ENCODE data around the gene VMAC.

The VMAC gene

GRCh38 chr19:5905114-5905778 lies 574 bp downstream of the VMAC start:
- no peak for DNase-seq (ENCODE audit: low spot score)

- no peak for DNase-seq (ENCODE audit: low spot score)
These were observed 2.6 kb downstream of the VMAC start for GRCh38 chr19:5907241-5907640.

- DNase-seq (ENCODE audit: low spot score) = no peak
These were observed 4.2 kb downstream of the VMAC start for GRCh38 chr19:5908773-5909442.

- DNase-seq (ENCODE audit: low spot score) = no peak
These were observed 5.9 kb downstream of the VMAC start for GRCh38 chr19:5910638-5910907.

- no peak for DNase-seq (ENCODE audit: low spot score)
These were observed 6.7 kb downstream of the VMAC start for GRCh38 chr19:5911366-5911765.

GRCh38 chr19:5913739-5914357 lies 9.2 kb downstream of the VMAC start, which contains the start of gene CAPS:
CAPS (plus strand) TSS chr19:5914254; CDS start chr19:5914407, 153 bp downstream.
- DNase-seq (ENCODE audit: low spot score) = no peak

- no peak for DNase-seq (ENCODE audit: low spot score)
These were observed 9.7 kb downstream of the VMAC start for GRCh38 chr19:5914358-5914774.

- no peak for DNase-seq (ENCODE audit: low spot score)
These were observed 10.5 kb downstream of the VMAC start for GRCh38 chr19:5914946-5915781.

GRCh38 chr19:5915782-5916165 lies 11.1 kb downstream of the VMAC start:
- no peak for DNase-seq (ENCODE audit: low spot score)

- no peak for DNase-seq (ENCODE audit: low spot score)
These were observed 11.6 kb downstream of the VMAC start for GRCh38 chr19:5916181-5916708.

GRCh38 chr19:5917431-5918107 lies 12.9 kb downstream of the VMAC start:
- DNase-seq (ENCODE audit: low spot score) = no peak

- DNase-seq (ENCODE audit: low spot score) = no peak
These were observed 13.9 kb downstream of the VMAC start for GRCh38 chr19:5918463-5919079.

GRCh38 chr19:5921516-5922160 lies 17.0 kb downstream of the VMAC start:
- no peak for DNase-seq (ENCODE audit: low spot score)

GRCh38 chr19:5922161-5922545 lies 17.5 kb downstream of the VMAC start:
- no peak for DNase-seq (ENCODE audit: low spot score)

- no peak for DNase-seq (ENCODE audit: low spot score)
These were observed 18.7 kb downstream of the VMAC start for GRCh38 chr19:5923356-5923755.

GRCh38 chr19:5925830-5926427 lies 21.3 kb downstream of the VMAC start:
- DNase-seq (ENCODE audit: low spot score) = no peak

- DNase-seq (ENCODE audit: low spot score) = no peak
These were observed 22.2 kb downstream of the VMAC start for GRCh38 chr19:5926641-5927440.

GRCh38 chr19:5927441-5927821 lies 22.8 kb downstream of the VMAC start:
- DNase-seq (ENCODE audit: low spot score) = no peak

GRCh38 chr19:5929179-5929578 lies 24.5 kb downstream of the VMAC start:
- no peak for DNase-seq (ENCODE audit: low spot score)

GRCh38 chr19:5929625-5930024 lies 25.0 kb downstream of the VMAC start:
- DNase-seq (ENCODE audit: low spot score) = no peak
